HCT116 (cell line): Measurements from ENCODE around the gene PRKN. TPM values are rescaled to one million over a fixed set of nuclear protein-coding genes. Genes with fewer than 3 reads are reported as not detected.

ENCODE experiments used
- ATAC-seq: fragments of 200-7000 bp; cut with Tn5 transposase; 2 replicates; pipeline ENCODE4 v1.9.1; 2020; ENCODE audit warnings: mild to moderate bottlenecking, moderate library complexity
- BruUV-seq: library from RNA; stranded (reverse); fragments of 400-500 nt; replicated peaks from 2 replicates; lab custom pipeline; 2021; lab: Mats Ljungman, UMichigan
- CTCF ChIA-PET: fragments of 300-600 bp; sonication (Branson Sonifier 250); formaldehyde crosslinking; loops from one replicate; lab custom pipeline; 2021; ENCODE audit warnings: antibody characterized with exemption; lab: Charles Lee
- POLR2A ChIA-PET: fragments of 300-600, 350-600 bp; sonication (Branson Sonifier 250); formaldehyde crosslinking; loops from one replicate; lab custom pipeline; 2021; ENCODE audit warnings: antibody characterized with exemption; lab: Charles Lee
- RAD21 ChIA-PET, 2 experiments: fragments of 300-600 bp; sonication (Branson Sonifier 250); formaldehyde crosslinking; loops; one replicate each; lab custom pipeline; 2023; ENCODE audit warnings: low total read pairs in 2 of 2; ENCODE audit not compliant: uncharacterized antibody in 2 of 2, unreplicated experiment in 2 of 2, low non-redundant PET in 1 of 2; lab: Charles Lee
- DNase-seq: peaks from one replicate; pipeline ENCODE4 v3.0.0-alpha.2; 2010; ENCODE audit warnings: low read depth, low spot score
- H2AFZ ChIP-seq: fragments of 200-600 bp; shearing (Covaris generic), sonication (generic); 2 replicates; pipeline ENCODE4 v1.6.1; 2017; ENCODE audit warnings: low read depth, mixed run types, mixed read lengths, antibody characterized with exemption, low read length; ENCODE audit not compliant: poor library complexity, severe bottlenecking
- H3K27ac ChIP-seq: 2 replicates; pipeline ENCODE4 v1.5.1; 2012; ENCODE audit warnings: low read depth, low read length
- H3K27me3 ChIP-seq: fragments of 200-600 bp; sonication (generic); 2 replicates; pipeline ENCODE4 v1.6.1; 2016; ENCODE audit warnings: mixed run types, low read length, mixed read lengths; ENCODE audit not compliant: insufficient read depth
- H3K36me3 ChIP-seq, 2 experiments: fragments of 200-500 bp in 1 of 2; fragments of 200-600 bp in 1 of 2; sonication (Bioruptor generic) in 1 of 2; sonication (generic) in 1 of 2; 2 replicates each; pipeline versions ENCODE4 v1.5.1 to v1.6.1; 2014 to 2016; ENCODE audit warnings: low read length in 2 of 2, inconsistent platforms in 1 of 2, mixed read lengths in 1 of 2, mixed run types in 1 of 2; ENCODE audit not compliant: insufficient read depth in 2 of 2, control insufficient read depth in 1 of 2
- H3K4me1 ChIP-seq, 2 experiments: fragments of 200-600 bp in 1 of 2; sonication (generic) in 1 of 2; 2 replicates each; pipeline versions ENCODE4 v1.5.1 to v1.6.1; 2012 to 2017; ENCODE audit warnings: low read length in 2 of 2, inconsistent platforms in 1 of 2, mild to moderate bottlenecking in 1 of 2, mixed read lengths in 1 of 2, mixed run types in 1 of 2, moderate library complexity in 1 of 2; ENCODE audit not compliant: insufficient read depth in 2 of 2, control insufficient read depth in 1 of 2
- H3K4me2 ChIP-seq: fragments of 200-600 bp; sonication (generic); 2 replicates; pipeline ENCODE4 v1.6.1; 2017; ENCODE audit warnings: mixed run types, low read length, mixed read lengths
- H3K4me3 ChIP-seq, 2 experiments: fragments of 200-600 bp in 1 of 2; sonication (generic) in 1 of 2; replicated peaks in 1 of 2; 2 replicates each; pipeline ENCODE4 v1.5.1; 2011 to 2016; ENCODE audit warnings: low read length in 2 of 2, control low read depth in 1 of 2, low read depth in 1 of 2, mild to moderate bottlenecking in 1 of 2, mixed read lengths in 1 of 2, mixed run types in 1 of 2
- H3K79me2 ChIP-seq: fragments of 200-600 bp; sonication (generic); 2 replicates; pipeline ENCODE4 v1.6.1; 2017; ENCODE audit warnings: mild to moderate bottlenecking, mixed run types, low read length, moderate library complexity, mixed read lengths; ENCODE audit not compliant: insufficient read depth
- H3K9ac ChIP-seq: fragments of 200-600 bp; sonication (generic); 2 replicates; pipeline ENCODE4 v1.6.1; 2016; ENCODE audit warnings: low read length, mixed read lengths
- H3K9me2 ChIP-seq: fragments of 200-600 bp; sonication (generic), shearing (Covaris generic); 2 replicates; pipeline ENCODE4 v1.6.1; 2017; ENCODE audit warnings: mixed run types, mild to moderate bottlenecking, moderate library complexity; ENCODE audit not compliant: insufficient read depth
- H3K9me3 ChIP-seq, 2 experiments: fragments of 200-500 bp in 1 of 2; fragments of 200-600 bp in 1 of 2; sonication (Bioruptor generic) in 1 of 2; sonication (generic) in 1 of 2; 2 replicates each; pipeline ENCODE4 v1.6.1; 2014 to 2017; ENCODE audit warnings: low read length in 2 of 2, mixed read lengths in 2 of 2, inconsistent platforms in 1 of 2, low read depth in 1 of 2, mild to moderate bottlenecking in 1 of 2, mixed run types in 1 of 2, moderate library complexity in 1 of 2; ENCODE audit not compliant: control insufficient read depth in 1 of 2, insufficient read depth in 1 of 2
- H4K20me1 ChIP-seq: fragments of 200-600 bp; sonication (generic), shearing (Covaris generic); 2 replicates; pipeline ENCODE4 v1.6.1; 2017; ENCODE audit warnings: mixed run types, mild to moderate bottlenecking, moderate library complexity; ENCODE audit not compliant: insufficient read depth
- ATF3 ChIP-seq: IDR thresholded peaks from 2 replicates; pipeline ENCODE4 v1.6.1; 2012
- CEBPB ChIP-seq: IDR thresholded peaks from 2 replicates; pipeline ENCODE4 v1.6.1; 2012; ENCODE audit warnings: low read depth
- CTCF ChIP-seq, 3 experiments: fragments of 200-600 bp in 1 of 3; sonication (generic) in 1 of 3; IDR thresholded peaks in 2 of 3; conservative IDR thresholded peaks in 1 of 3; 2 replicates each; pipeline ENCODE4 v1.5.1; 2012 to 2017; ENCODE audit warnings: low read depth in 2 of 3, low read length in 2 of 3, antibody characterized with exemption in 1 of 3, borderline replicate concordance in 1 of 3, control low read depth in 1 of 3, mild to moderate bottlenecking in 1 of 3, mixed read lengths in 1 of 3, mixed run types in 1 of 3, moderate library complexity in 1 of 3; ENCODE audit not compliant: insufficient read depth in 1 of 3
- ELF1 ChIP-seq: IDR thresholded peaks from 2 replicates; pipeline ENCODE4 v1.6.1; 2012; ENCODE audit warnings: low read depth, borderline replicate concordance
- EZH2phosphoT487 ChIP-seq: fragments of 200-600 bp; IDR thresholded peaks from 2 replicates; pipeline ENCODE4 v1.6.1; 2018; ENCODE audit warnings: antibody characterized with exemption, borderline replicate concordance
- FOSL1 ChIP-seq: IDR thresholded peaks from 2 replicates; pipeline ENCODE4 v1.6.1; 2012; ENCODE audit warnings: low read depth
- JUND ChIP-seq: IDR thresholded peaks from 2 replicates; pipeline ENCODE4 v1.6.1; 2012
- RAD21 ChIP-seq: IDR thresholded peaks from 2 replicates; pipeline ENCODE4 v1.6.1; 2012; ENCODE audit warnings: low read depth, mild to moderate bottlenecking
- SIN3A ChIP-seq: IDR thresholded peaks from 2 replicates; pipeline ENCODE4 v1.6.1; 2012; ENCODE audit warnings: low read depth
- SP1 ChIP-seq: IDR thresholded peaks from 2 replicates; pipeline ENCODE4 v1.6.1; 2012; ENCODE audit warnings: low read depth
- ZBTB33 ChIP-seq: IDR thresholded peaks from 2 replicates; pipeline ENCODE4 v1.6.1; 2011; ENCODE audit warnings: mild to moderate bottlenecking, low read length, moderate library complexity; ENCODE audit not compliant: insufficient replicate concordance; ENCODE audit errors: extremely low read depth
- intact Hi-C: fragments of 100-400 bp; cut with micrococcal nuclease; formaldehyde crosslinking; loops from 2 replicates; pipeline ENCODE4 v1.10.0; 2022
- total RNA-seq: library from RNA; stranded (reverse); gene quantifications from one replicate; pipeline ENCODE4 v1.2.1, GENCODE V29; 2021; ENCODE audit not compliant: unreplicated experiment

PRKN gene
- total RNA-seq, 1 experiment from 2014 or later, result 2.6 TPM

- Histone ChIP-seq H3K4me2 (no peak overlapping the region), H3K27me3 (no peaks in the 10 kb centered on the region), H3K4me1 (no peaks in the 10 kb centered on the region), H3K4me3 (no peak overlapping the region), H3K27ac (no peak overlapping the region), H3K9me2 (no peaks in the 10 kb centered on the region), H3K9ac (no peak overlapping the region), H3K79me2 (no peaks in the 10 kb centered on the region), H3K9me3 (0 out of 4 replicates have a peak, but pooled peaks cover 0 to 5% of the 10 kb centered on the region in 2 experiments), H4K20me1 (no peaks in the 10 kb centered on the region), H2AFZ (no peak overlapping the region), H3K36me3 (no peaks in the 10 kb centered on the region)
- no TSS peak for BruUV-seq
- ATAC-seq (no peak), DNase-seq (no peak)
- CTCF ChIA-PET, result no interaction called here
- TF ChIP-seq SP1, result no peak
- no peak for TF ChIP-seq ELF1
- TF ChIP-seq FOSL1, result no peak
- TF ChIP-seq SIN3A, result no peak
- no peak for TF ChIP-seq EZH2phosphoT487
- no peak for TF ChIP-seq ATF3
- TF ChIP-seq JUND, result no peak
- no peak for TF ChIP-seq ZBTB33
- no peak for TF ChIP-seq CEBPB
- no peak for TF ChIP-seq RAD21
- TF ChIP-seq CTCF (IDR thresholded peaks at IDR 0.05 in 2 of 3, conservative IDR thresholded peaks at IDR 0.05 in 1 of 3; ENCODE audit: borderline replicate concordance in 1 of 3, insufficient read depth in 1 of 3, low read depth in 2 of 3, low read length in 2 of 3), result no peak
- intact Hi-C loops, result no loop called here
- POLR2A ChIA-PET, result no interaction called here
- RAD21 ChIA-PET, result no interaction called here
Observed at GRCh38 chr6:162438980-162439379, 288.6 kb downstream of the PRKN start.
